ENCODE measurements around the gene ACADM. TPM values are rescaled to one million over a fixed set of nuclear protein-coding genes. Genes with fewer than 3 reads are reported as not detected.

Gene ACADM
- 29.3 and 30.5 TPM in 2 replicates for total RNA-seq

DNA sequence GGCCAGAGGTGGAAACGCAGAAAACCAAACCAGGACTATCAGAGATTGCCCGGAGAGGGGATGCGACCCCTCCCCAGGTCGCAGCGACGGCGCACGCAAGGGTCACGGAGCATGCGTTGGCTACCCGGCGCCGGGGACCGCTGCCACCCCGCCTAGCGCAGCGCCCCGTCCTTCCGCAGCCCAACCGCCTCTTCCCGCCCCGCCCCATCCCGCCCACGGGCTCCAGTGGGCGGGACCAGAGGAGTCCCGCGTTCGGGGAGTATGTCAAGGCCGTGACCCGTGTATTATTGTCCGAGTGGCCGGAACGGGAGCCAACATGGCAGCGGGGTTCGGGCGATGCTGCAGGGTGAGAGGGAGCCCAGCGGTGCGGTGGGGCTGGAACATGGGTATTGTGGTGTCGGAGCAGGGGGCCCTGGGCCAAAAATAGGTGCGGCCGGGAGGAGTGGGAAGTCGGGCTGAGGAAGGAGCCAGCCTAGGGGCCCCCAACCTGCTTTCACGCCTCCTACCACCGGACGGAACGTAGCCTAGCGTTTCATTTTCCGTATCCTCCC is at the start of gene ACADM:
ACADM (plus strand) TSS at position 238 of the 551 bp plus-strand sequence; CDS start at position 317, 79 bp downstream.

DNA sequence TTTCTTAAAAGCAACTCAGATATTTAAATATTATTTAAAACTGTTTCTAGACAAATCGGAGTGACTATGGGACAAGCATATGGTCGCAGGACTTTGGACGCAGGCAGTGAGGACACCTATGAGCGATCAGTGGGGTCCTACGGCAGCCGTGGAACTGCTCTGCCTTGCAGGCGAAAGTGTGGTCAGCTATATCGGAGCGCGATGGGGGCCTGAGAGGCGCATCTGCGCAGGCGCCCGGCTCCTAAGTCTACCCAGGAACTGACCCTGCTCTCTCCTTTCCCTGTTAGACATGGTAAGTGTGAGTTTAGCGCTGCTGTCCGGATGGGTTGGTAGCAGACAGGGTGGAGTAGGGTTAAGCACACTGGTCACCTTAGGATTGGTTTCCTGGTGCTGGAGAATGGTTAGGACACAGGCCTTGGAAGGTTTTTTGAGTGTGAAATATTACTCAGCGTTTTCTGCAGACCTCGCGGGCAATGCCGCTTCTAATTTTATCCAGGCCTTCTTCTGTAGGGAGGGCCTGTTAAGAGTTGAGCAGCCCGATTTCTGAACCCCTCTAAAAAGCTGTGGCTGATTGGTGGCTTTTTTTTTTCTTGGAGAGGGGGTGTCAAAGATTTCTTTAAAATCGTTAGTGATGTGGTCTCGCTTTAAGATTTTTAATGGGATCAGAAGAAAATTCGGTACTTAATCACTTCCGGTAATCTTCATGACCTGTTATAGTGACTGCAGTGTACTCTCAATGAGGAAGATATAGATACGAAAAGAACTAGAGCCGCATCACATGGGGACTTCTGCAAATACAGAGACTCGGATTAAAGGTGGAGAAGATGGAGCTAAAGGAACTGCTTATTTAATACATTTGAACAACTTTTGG is 61.7 kb downstream of the ACADM start, which contains the start of gene RABGGTB:
RABGGTB (plus strand) TSS at position 274 of the 871 bp plus-strand sequence; CDS start at position 290, 16 bp downstream.

DNA sequence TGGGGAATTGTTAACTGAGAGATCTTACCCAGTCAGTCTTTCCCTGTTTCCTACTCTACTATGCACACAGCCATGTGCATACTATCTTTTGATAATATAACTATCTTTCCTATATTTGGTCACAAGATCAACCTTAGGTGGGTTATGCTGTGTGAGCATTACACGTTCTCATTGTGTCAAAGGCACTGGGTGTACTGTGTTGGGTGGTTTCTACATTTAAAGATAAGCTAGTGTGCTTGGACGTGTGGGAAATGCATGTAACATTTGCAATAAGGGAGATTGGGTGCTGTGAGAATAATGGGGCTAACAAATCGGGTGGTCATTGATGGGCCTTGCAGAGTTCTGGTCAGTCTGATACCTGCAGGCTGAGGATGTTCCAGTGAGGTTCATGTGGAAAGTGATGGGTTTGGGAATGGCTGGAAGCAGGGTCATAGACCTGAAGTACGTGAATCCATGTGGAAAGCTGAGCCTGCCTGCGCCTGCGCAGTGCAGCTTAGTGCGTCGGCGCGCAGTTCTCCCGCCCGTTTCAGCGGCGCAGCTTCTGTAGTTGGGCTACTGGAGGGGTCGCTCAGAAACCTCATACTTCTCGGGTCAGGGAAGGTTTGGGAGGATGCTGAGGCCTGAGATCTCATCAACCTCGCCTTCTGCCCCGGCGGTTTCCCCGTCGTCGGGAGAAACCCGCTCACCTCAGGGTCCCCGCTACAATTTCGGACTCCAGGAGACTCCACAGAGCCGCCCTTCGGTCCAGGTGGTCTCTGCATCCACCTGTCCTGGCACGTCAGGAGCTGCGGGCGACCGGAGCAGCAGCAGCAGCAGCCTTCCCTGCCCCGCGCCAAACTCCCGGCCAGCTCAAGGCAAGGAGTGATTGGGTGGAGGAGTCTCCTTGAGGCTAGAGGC is 72.1 kb downstream of the ACADM start, which contains the start of gene MSH4:
MSH4 (plus strand) TSS at position 507 of the 897 bp plus-strand sequence; CDS start at position 611, 104 bp downstream.

Small RNA genes lying within 50 kb of the gene (small RNA-seq; reads per million reads assigned to genes)
- not detected for gene SNORD45A (ENCODE audit: low replicate concordance)
- not detected for gene SNORD45B (ENCODE audit: low replicate concordance)
- gene SNORD45C (ENCODE audit: low replicate concordance), result not detected

Other genes starting within 250 kb of the ACADM start
- gene SLC44A5, start 113.6 kb upstream of the ACADM start, total RNA-seq, result under 0.01 TPM in 2 replicates
- gene RABGGTB, start 61.5 kb downstream of the ACADM start, total RNA-seq, result 69.2 and 116 TPM in 2 replicates
- gene MSH4, start 72.2 kb downstream of the ACADM start, total RNA-seq, result under 0.01 TPM in 1 of 2 replicates, not detected in the other
- not detected in 2 replicates for gene ASB17, start 207.7 kb downstream of the ACADM start, total RNA-seq